Brain microvascular endothelial cell (primary cell): ENCODE results near the gene TMEM117.

Experiments
- DNase-seq: peaks from one replicate; pipeline ENCODE4 v3.0.0-alpha.2; 2020
- H3K27ac ChIP-seq: fragments of 250-450 bp; sonication (Bioruptor Pico); 2 replicates; pipeline ENCODE4 v1.5.1; 2020; ENCODE audit warnings: mild to moderate bottlenecking, moderate library complexity
- H3K27me3 ChIP-seq: fragments of 250-450 bp; sonication (Bioruptor Pico); replicated peaks from 2 replicates; pipeline ENCODE4 v1.5.1; 2020; ENCODE audit warnings: mild to moderate bottlenecking
- H3K36me3 ChIP-seq: fragments of 250-450 bp; sonication (Bioruptor Pico); replicated peaks from 2 replicates; pipeline ENCODE4 v1.5.1; 2020; ENCODE audit warnings: mild to moderate bottlenecking
- H3K4me3 ChIP-seq: 2 replicates; pipeline ENCODE4 v1.5.1; 2011; ENCODE audit warnings: low read depth, mild to moderate bottlenecking, control low read depth, low read length, moderate library complexity
- CTCF ChIP-seq: IDR thresholded peaks from 2 replicates; pipeline ENCODE4 v1.5.1; 2011; ENCODE audit warnings: low read depth, mild to moderate bottlenecking, moderate library complexity, low read length, control low read depth, inconsistent platforms; ENCODE audit errors: missing control alignments
- in situ Hi-C: cut with HindIII; loops from 2 replicates; pipeline ENCODE4 v1.10.0; 2017; ENCODE audit warnings: low sequenced_read_pairs, low pct_ligation_motif_present

Gene TMEM117

DNA sequence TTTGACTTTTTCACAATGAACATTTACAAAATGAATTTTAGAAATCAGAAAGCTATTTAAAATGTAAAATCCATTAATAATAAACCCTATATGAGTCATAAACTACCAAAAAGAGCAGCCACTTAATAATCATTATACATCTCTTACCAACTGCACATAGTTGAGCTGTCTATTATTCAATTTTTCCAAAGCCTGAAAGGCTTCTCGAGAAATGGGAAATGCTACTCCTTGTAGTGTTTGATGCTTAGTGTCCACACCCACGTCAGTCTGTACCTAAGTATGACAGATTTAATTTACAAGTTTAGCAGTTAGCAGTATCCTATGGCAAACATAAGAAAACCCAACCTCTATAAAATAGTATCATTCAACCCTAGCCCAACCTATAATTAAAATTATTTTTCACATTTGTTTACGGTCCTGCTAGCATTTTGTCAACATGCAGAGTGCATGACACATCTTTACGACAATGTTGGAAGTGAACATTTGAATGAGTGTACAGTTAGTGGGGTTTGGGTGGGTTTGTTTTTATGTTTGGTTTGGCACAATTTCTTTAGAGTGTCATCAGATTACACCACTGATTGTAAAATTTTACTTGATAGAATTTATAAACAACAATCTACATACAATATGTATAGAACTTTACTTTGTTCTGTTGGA lies 38.2 kb upstream of the TMEM117 start:
- Histone ChIP-seq H3K27me3 (no peaks in the 10 kb centered on the region), H3K36me3 (peaks cover 44% of the 10 kb centered on the region), H3K27ac (no peak overlapping the region), H3K4me3 (no peak overlapping the region)
- TF ChIP-seq CTCF, result no peak
- DNase-seq, result no peak
- in situ Hi-C loops, result no loop called here

DNA sequence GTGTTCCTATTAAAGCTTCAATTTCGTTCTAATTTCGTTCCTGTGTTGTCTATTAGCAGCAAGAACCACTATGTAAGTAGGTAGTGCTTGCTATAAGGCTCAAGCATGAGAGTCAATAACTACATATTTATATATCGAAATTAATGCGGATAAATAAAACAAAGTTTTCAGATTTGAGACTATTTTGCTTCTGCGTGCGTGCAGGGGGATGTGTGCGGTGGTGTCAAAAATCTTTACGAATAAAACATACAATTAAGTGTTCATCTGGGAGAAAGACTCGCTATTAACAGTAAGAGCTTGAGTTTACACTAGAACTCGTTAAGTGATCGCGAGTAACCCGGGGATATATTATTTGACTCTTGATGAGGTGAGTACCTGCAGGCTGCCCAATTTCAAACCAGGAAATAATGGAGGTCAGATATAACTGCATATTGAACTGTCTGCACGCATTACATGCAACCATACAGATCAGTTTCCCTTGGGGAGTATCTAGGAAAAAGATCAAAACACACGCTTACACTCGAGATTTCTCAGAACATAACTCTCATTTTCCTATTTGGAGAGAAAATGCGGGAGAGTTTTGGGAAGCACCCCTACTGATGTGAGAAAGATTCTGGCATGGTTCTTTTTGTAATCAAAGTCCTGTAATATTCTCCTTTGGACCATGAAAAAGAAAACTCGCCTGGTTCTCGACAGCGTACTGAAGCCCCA lies 30.6 kb upstream of the TMEM117 start:
- peak overlapping the region; percentile 95 for H3K27ac ChIP-seq
- in situ Hi-C loops, result no loop called here
- TF ChIP-seq CTCF, result no peak
- no peaks in the 10 kb centered on the region for H3K27me3 ChIP-seq
- peak overlapping the region; percentile 89 for H3K4me3 ChIP-seq
- peaks cover 15% of the 10 kb centered on the region for H3K36me3 ChIP-seq
- DNase-seq, result no peak

GRCh38 chr12:43805860-43806736 lies 29.8 kb upstream of the TMEM117 start, which contains the start of gene TWF1:
TWF1 (minus strand) TSS chr12:43806317; CDS start chr12:43806245, 72 bp downstream.
- peaks cover 7% of the 10 kb centered on the region for H3K36me3 ChIP-seq
- peak; percentile 73 for DNase-seq
- H3K4me3 ChIP-seq, result peak within 1 kb of the TSS; percentile 89
- H3K27ac ChIP-seq, result peak within 1 kb of the TSS; percentile 95
- no peaks in the 10 kb centered on the region for H3K27me3 ChIP-seq
- in situ Hi-C loops, result no loop called here
- TF ChIP-seq CTCF, result peak; percentile 62

- in situ Hi-C loops, result no loop called here
- H3K36me3 ChIP-seq, result peaks cover 4% of the 10 kb centered on the region
- TF ChIP-seq CTCF, result no peak
- peak overlapping the region; percentile 95 for H3K27ac ChIP-seq
- H3K27me3 ChIP-seq, result no peaks in the 10 kb centered on the region
- H3K4me3 ChIP-seq, result peak overlapping the region; percentile 89
- no peak for DNase-seq
Measured at GRCh38 chr12:43806737-43807072, 29.2 kb upstream of the TMEM117 start.

DNA sequence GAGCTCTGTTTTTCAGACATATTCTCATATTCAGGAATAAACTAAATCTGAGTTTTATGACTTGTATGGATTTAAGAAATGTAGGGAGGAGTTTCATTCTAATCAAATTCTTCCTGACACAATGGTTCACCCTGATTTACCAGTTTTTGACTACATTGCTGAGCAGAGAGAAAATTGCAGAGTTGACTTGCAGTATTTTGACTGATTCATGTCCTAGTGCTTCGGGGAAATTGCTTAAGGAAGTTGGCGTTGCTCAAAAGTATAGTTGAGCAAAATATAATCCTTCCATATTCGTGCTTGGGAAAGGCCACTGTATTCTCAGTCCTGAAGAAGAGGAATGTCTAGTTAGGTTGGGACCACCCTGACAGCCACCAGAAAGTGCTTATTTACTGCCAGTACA lies 28.5 kb upstream of the TMEM117 start:
- Histone ChIP-seq H3K4me3 (no peak overlapping the region), H3K27ac (no peak overlapping the region), H3K36me3 (peaks cover 2% of the 10 kb centered on the region), H3K27me3 (no peaks in the 10 kb centered on the region)
- no peak for TF ChIP-seq CTCF
- no peak for DNase-seq
- in situ Hi-C loops, result no loop called here
